Activated CD4-positive, alpha-beta memory T cell treated with anti-CD3 and anti-CD28 coated beads, Interleukin-2, amount 10 ng/mL, durations not matched to agents 7 days and 5 days (primary cell): ENCODE data around the gene NOPCHAP1. TPM values are rescaled to one million over a fixed set of nuclear protein-coding genes. Genes with fewer than 3 reads are reported as not detected.

Experiments
- CTCF ChIA-PET: fragments of 350-600 bp; sonication (Branson Sonifier 250); formaldehyde crosslinking; loops from one replicate; lab custom pipeline; 2021; ENCODE audit warnings: antibody characterized with exemption, inconsistent platforms; lab: Charles Lee
- POLR2A ChIA-PET: fragments of 350-600 bp; sonication (Branson Sonifier 250); formaldehyde crosslinking; loops from one replicate; lab custom pipeline; 2021; ENCODE audit warnings: antibody characterized with exemption; lab: Charles Lee
- DNase-seq: peaks from one replicate; pipeline ENCODE4 v3.0.0-alpha.2; 2020
- H3K27ac Mint-ChIP-seq: one replicate; pipeline ENCODE4 v1.8.0; 2021; ENCODE audit warnings: mild to moderate bottlenecking, mixed read lengths
- H3K27me3 Mint-ChIP-seq: one replicate; pipeline ENCODE4 v1.8.0; 2021; ENCODE audit warnings: mixed read lengths
- H3K36me3 Mint-ChIP-seq: one replicate; pipeline ENCODE4 v1.8.0; 2021; ENCODE audit warnings: low read depth, mixed read lengths
- H3K4me1 Mint-ChIP-seq: one replicate; pipeline ENCODE4 v1.8.0; 2021; ENCODE audit warnings: mixed read lengths
- H3K4me3 Mint-ChIP-seq: one replicate; pipeline ENCODE4 v1.8.0; 2021; ENCODE audit warnings: mild to moderate bottlenecking, mixed read lengths
- H3K9me3 Mint-ChIP-seq: one replicate; pipeline ENCODE4 v1.8.0; 2021; ENCODE audit warnings: mixed read lengths
- total RNA-seq, 2 experiments: library from RNA; stranded (reverse); gene quantifications; one replicate each; pipeline ENCODE4 v1.2.3, GENCODE V29; 2021

The NOPCHAP1 gene
- total RNA-seq, 2 experiments from 2014 or later = 10.3 to 12.0 TPM

- ChIA-PET POLR2A (interaction anchor here (1.7 kb wide), 1 partner anchor 556 kb away, joined by 3 read pairs; no protein-coding TSS in a partner anchor), CTCF (interaction anchor here (1.3 kb wide), 1 partner anchor 652 kb away, joined by 3 read pairs; no protein-coding TSS in a partner anchor)
- H3K4me1 Mint-ChIP-seq = peaks cover 47% of the 10 kb centered on the region
- no peaks in the 10 kb centered on the region for H3K27me3 Mint-ChIP-seq
- no peak for DNase-seq
- peaks cover 6% of the 10 kb centered on the region for H3K36me3 Mint-ChIP-seq
- no peak overlapping the region for H3K4me3 Mint-ChIP-seq
- no peaks in the 10 kb centered on the region for H3K9me3 Mint-ChIP-seq
- H3K27ac Mint-ChIP-seq = no peak overlapping the region
These were observed 47.7 kb downstream of the NOPCHAP1 start for GRCh38 chr12:105033851-105034250.

Other genes starting within 250 kb of the NOPCHAP1 start
- gene SLC41A2, start 28.0 kb upstream of the NOPCHAP1 start, total RNA-seq = 1 to 10 TPM; 8.0 to 8.1 TPM
- gene ALDH1L2, start 98.1 kb downstream of the NOPCHAP1 start, total RNA-seq = 1 to 10 TPM; 1.4 to 1.9 TPM
- 10 to 100 TPM; 48.4 to 50.1 TPM for gene WASHC4, start 121.4 kb downstream of the NOPCHAP1 start, total RNA-seq
- gene APPL2, start 249.9 kb downstream of the NOPCHAP1 start, total RNA-seq = 10 to 100 TPM; 32.2 to 34.2 TPM